ENCODE measurements around the gene THSD4.

GRCh38 chr15:71600237-71600636 lies 485.0 kb downstream of the THSD4 start:
- no peak for TF ChIP-seq CTCF (IDR thresholded peaks at IDR 0.05)
- TF ChIP-seq SIN3A (IDR thresholded peaks at IDR 0.05; ENCODE audit: borderline replicate concordance, insufficient read depth, low read depth, low read length): no peak
